Epithelial cell of proximal tubule (primary cell): ENCODE measurements around the gene KCMF1. TPM values are rescaled to one million over a fixed set of nuclear protein-coding genes. Genes with fewer than 3 reads are reported as not detected.

Experiments
- DNase-seq: peaks from one replicate; pipeline ENCODE4 v3.0.0-alpha.2; 2011; ENCODE audit warnings: low read depth
- H3K4me3 ChIP-seq: 2 replicates; pipeline ENCODE4 v1.5.1; 2011; ENCODE audit warnings: low read depth, mild to moderate bottlenecking, low read length
- total RNA-seq: library from RNA; depleted of rRNA; stranded (reverse); fragments of >200 nt; gene quantifications from 2 replicates; pipeline ENCODE4 v1.2.3, GENCODE V29; 2015
- TF ChIP-seq, protein P1 (sequence below): conservative IDR thresholded peaks from 2 replicates; pipeline ENCODE4 v1.5.1; 2012; ENCODE audit warnings: low read depth, mild to moderate bottlenecking, low read length

KCMF1 gene
- total RNA-seq, 1 donor from 2014 or later: 43.0 TPM

DNA sequence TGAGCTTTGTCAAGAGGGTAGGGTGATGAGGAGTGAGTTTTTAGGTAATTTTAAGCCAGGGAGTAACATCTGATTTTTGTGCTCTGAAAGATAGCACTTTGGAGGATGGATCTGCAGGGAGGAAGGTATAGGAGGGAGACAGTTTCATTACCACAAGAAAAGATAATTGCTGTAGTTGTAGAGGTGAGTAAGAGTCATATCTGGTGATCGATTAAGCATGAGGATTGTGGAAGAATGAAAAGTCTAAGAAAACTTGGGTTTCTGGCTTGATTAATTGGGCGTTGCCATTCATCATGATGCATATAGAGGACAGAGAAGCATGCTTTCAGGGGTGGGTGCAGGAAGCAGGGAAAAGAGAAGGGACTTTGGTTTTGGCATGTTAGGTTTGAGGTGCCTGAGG is 18.5 kb downstream of the KCMF1 start:
- no peak overlapping the region for H3K4me3 ChIP-seq
- DNase-seq: no peak
- TF ChIP-seq, protein P1, sequence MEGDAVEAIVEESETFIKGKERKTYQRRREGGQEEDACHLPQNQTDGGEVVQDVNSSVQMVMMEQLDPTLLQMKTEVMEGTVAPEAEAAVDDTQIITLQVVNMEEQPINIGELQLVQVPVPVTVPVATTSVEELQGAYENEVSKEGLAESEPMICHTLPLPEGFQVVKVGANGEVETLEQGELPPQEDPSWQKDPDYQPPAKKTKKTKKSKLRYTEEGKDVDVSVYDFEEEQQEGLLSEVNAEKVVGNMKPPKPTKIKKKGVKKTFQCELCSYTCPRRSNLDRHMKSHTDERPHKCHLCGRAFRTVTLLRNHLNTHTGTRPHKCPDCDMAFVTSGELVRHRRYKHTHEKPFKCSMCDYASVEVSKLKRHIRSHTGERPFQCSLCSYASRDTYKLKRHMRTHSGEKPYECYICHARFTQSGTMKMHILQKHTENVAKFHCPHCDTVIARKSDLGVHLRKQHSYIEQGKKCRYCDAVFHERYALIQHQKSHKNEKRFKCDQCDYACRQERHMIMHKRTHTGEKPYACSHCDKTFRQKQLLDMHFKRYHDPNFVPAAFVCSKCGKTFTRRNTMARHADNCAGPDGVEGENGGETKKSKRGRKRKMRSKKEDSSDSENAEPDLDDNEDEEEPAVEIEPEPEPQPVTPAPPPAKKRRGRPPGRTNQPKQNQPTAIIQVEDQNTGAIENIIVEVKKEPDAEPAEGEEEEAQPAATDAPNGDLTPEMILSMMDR: no peak

- TF ChIP-seq, protein P1: no peak
- DNase-seq: no peak
- no peak overlapping the region for H3K4me3 ChIP-seq
These were observed 19.0 kb downstream of the KCMF1 start for GRCh38 chr2:84989927-84990326.

DNA sequence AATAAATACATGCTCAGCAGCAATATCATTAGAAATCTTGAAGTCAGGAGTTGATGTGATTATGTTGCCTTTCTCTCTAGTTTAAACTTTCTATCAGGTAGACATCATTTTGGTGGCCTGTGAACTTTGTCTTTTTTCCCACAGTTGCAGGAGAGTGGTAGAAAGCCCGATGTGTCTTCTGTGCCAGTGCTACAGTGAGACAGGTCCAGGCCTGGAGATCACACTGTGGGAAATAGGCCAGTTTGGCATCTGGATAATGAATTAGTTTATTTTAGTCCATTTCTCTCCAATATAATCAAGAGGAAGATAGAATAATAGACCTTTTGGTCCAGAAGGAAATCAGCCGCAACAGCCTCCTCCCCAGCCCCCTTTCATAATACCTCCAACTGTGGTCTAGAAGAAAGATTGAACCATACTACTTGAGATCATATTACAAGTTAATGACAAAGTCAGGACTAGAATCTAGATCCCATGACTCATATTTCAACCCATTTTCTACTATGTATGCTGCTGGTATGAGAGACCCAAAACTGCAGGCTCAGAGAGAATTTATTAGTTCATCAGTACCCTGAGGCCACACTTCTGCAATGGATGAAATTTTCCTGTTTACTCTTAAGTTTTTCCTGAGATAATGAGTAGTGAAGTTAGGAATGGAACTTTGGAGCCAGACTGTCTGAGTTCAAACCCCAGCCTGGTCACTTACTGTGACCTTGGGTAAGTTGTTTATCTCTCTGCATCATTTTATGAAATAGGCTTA is 20.6 kb downstream of the KCMF1 start:
- H3K4me3 ChIP-seq: no peak overlapping the region
- TF ChIP-seq, protein P1: no peak
- DNase-seq: no peak

DNA sequence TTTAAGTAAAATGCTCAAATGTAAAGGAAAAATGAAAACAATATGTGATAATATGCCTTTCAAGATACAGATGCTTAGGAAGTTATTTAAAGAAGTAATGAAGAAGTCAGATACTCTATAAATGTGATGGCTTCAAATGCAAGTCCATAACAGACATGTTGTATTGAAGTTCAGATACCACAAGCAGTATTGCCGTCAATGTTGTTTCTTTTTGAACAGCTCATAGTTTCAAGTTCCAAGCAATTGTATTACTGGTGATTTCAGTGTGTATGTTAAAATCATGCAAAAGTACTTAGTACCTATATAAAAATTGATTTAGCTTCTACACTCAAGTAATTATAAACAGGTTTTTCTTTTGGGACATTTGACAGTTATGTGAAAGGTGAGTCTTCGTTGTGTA is 24.9 kb downstream of the KCMF1 start:
- no peak for DNase-seq
- H3K4me3 ChIP-seq: no peak overlapping the region
- TF ChIP-seq, protein P1: no peak

DNA sequence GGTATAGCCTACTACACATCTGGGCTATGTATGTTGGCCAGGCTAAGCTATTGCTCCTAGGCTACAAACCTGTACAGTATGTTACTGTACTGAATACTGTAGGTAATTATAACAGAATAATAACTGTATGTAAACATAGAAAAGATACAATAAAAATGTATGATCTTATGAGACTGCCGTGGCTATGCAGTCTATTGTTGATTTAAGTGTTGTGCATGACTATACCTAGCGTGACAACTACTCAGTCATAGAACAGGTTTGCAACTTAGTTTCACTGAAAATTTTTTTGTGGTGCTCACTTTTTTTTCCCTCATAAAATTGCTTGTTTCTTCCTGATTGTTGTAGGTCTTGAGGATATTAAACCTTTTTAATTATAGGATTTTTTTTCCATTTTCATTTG is 25.9 kb downstream of the KCMF1 start:
- DNase-seq: no peak
- TF ChIP-seq, protein P1: no peak
- no peak overlapping the region for H3K4me3 ChIP-seq

- H3K4me3 ChIP-seq: no peak overlapping the region
- TF ChIP-seq, protein P1: no peak
These were observed 28.6 kb downstream of the KCMF1 start for GRCh38 chr2:84999553-84999955.

GRCh38 chr2:85001595-85001994 is 30.6 kb downstream of the KCMF1 start:
- TF ChIP-seq, protein P1: no peak

More at GRCh38 chr2:84999553-84999955, 28.6 kb downstream of the KCMF1 start:
- no peak for DNase-seq

More at GRCh38 chr2:85001595-85001994, 30.6 kb downstream of the KCMF1 start:
- no peak for DNase-seq
- no peak overlapping the region for H3K4me3 ChIP-seq
